Measurements from ENCODE around the gene METTL4.

GRCh38 chr18:2609604-2610003 is 38.3 kb upstream of the METTL4 start:
- TF ChIP-seq CTCF (IDR thresholded peaks at IDR 0.05; ENCODE audit: poor library complexity, severe bottlenecking): no peak
- TF ChIP-seq POLR2AphosphoS5 (IDR thresholded peaks at IDR 0.05): no peak
- TF ChIP-seq EZH2 (IDR thresholded peaks at IDR 0.05; ENCODE audit: borderline replicate concordance, insufficient read depth, low read length, poor library complexity, severe bottlenecking): no peak
- no peak for TF ChIP-seq REST (IDR thresholded peaks at IDR 0.05; ENCODE audit: borderline replicate concordance)

Measured in neural cell (in vitro differentiated cells).